ENCODE results near the gene DIRAS1.
"Not testable (repeated sequence)": the region's sequence is repeated elsewhere in the genome, so short reads cannot be mapped to it uniquely, and the experiment has no call there.

The DIRAS1 gene

GRCh38 chr19:2703691-2704216 lies 17.4 kb downstream of the DIRAS1 start:
- DNase-seq: no peak

- no peak for DNase-seq
Measured at GRCh38 chr19:2703077-2703437, 18.1 kb downstream of the DIRAS1 start.

GRCh38 chr19:2702170-2703076 lies 18.7 kb downstream of the DIRAS1 start, which contains the start of gene GNG7:
GNG7 (minus strand) TSS chr19:2702694; CDS start chr19:2520688, 182,006 bp downstream.
- DNase-seq: peak; percentile 45

GRCh38 chr19:2701361-2702169 lies 19.6 kb downstream of the DIRAS1 start:
- DNase-seq: no peak

GRCh38 chr19:2700660-2701360 lies 20.4 kb downstream of the DIRAS1 start:
- DNase-seq: no peak

GRCh38 chr19:2699413-2700140 lies 21.6 kb downstream of the DIRAS1 start:
- DNase-seq: no peak

- DNase-seq: no peak
Measured at GRCh38 chr19:2694196-2694595, 27.0 kb downstream of the DIRAS1 start.

GRCh38 chr19:2693492-2694160 lies 27.5 kb downstream of the DIRAS1 start:
- no peak for DNase-seq

GRCh38 chr19:2691951-2692350 lies 29.2 kb downstream of the DIRAS1 start:
- DNase-seq: no peak

GRCh38 chr19:2690856-2691255 lies 30.3 kb downstream of the DIRAS1 start:
- no peak for DNase-seq

GRCh38 chr19:2686360-2686759 lies 34.8 kb downstream of the DIRAS1 start:
- DNase-seq: no peak

GRCh38 chr19:2685204-2685704 lies 35.9 kb downstream of the DIRAS1 start:
- no peak for DNase-seq

- DNase-seq: no peak
Measured at GRCh38 chr19:2683430-2684003, 37.7 kb downstream of the DIRAS1 start.

GRCh38 chr19:2680808-2681207 lies 40.4 kb downstream of the DIRAS1 start:
- DNase-seq: no peak

GRCh38 chr19:2679439-2679838 lies 41.7 kb downstream of the DIRAS1 start:
- DNase-seq: no peak

GRCh38 chr19:2678948-2679347 lies 42.2 kb downstream of the DIRAS1 start:
- not testable (repeated sequence) for DNase-seq

- no peak for DNase-seq
Measured at GRCh38 chr19:2678044-2678671, 43.0 kb downstream of the DIRAS1 start.

- no peak for DNase-seq
Measured at GRCh38 chr19:2676823-2677222, 44.3 kb downstream of the DIRAS1 start.

GRCh38 chr19:2675892-2676291 lies 45.3 kb downstream of the DIRAS1 start:
- no peak for DNase-seq

GRCh38 chr19:2670217-2670616 lies 51.0 kb downstream of the DIRAS1 start:
- no peak for DNase-seq
